PC-3 (cell line): ENCODE results near the gene OLFM3. TPM values are rescaled to one million over a fixed set of nuclear protein-coding genes. Genes with fewer than 3 reads are reported as not detected.
A peak's percentile ranks its signal among the peaks of the same experiment; 100 is the strongest.

ENCODE experiments used
- ATAC-seq: fragments of 200-7000 bp; cut with Tn5 transposase; 2 replicates; pipeline ENCODE4 v1.9.1; 2020; ENCODE audit warnings: mild to moderate bottlenecking, moderate library complexity
- BruUV-seq: library from RNA; stranded (reverse); fragments of 400-500 nt; replicated peaks from 2 replicates; lab custom pipeline; 2021; lab: Mats Ljungman, UMichigan
- CTCF ChIA-PET: fragments of 300-600 bp; sonication (Branson Sonifier 250); formaldehyde crosslinking; loops from one replicate; lab custom pipeline; 2022; ENCODE audit warnings: antibody characterized with exemption; lab: Charles Lee
- POLR2A ChIA-PET: fragments of 300-600 bp; sonication (Branson Sonifier 250); formaldehyde crosslinking; loops from one replicate; lab custom pipeline; 2022; ENCODE audit warnings: antibody characterized with exemption; ENCODE audit not compliant: unreplicated experiment; lab: Charles Lee
- DNase-seq: peaks from one replicate; pipeline ENCODE4 v3.0.0-alpha.2; 2015
- H2AFZ ChIP-seq: fragments of 300-600 bp; sonication (generic); 2 replicates; pipeline ENCODE4 v1.6.0; 2016; ENCODE audit warnings: antibody characterized with exemption, low read length
- H3F3A ChIP-seq: fragments of 300-600 bp; sonication (generic); one replicate; pipeline ENCODE4 v1.6.0; 2017; ENCODE audit warnings: antibody characterized with exemption, low read length, control low read depth, mild to moderate bottlenecking; ENCODE audit not compliant: unreplicated experiment
- H3K27ac ChIP-seq: fragments of 300-600 bp; sonication (generic); 2 replicates; pipeline ENCODE4 v1.5.1; 2016; ENCODE audit warnings: mild to moderate bottlenecking, low read length
- H3K27me3 ChIP-seq: fragments of 300-600 bp; sonication (generic); 2 replicates; pipeline ENCODE4 v1.6.1; 2016; ENCODE audit warnings: low read length, mixed read lengths
- H3K36me3 ChIP-seq: fragments of 300-600 bp; sonication (generic); 2 replicates; pipeline ENCODE4 v1.6.1; 2016; ENCODE audit warnings: low read depth, mixed run types, low read length, mixed read lengths
- H3K4me1 ChIP-seq: fragments of 300-600 bp; sonication (generic); 2 replicates; pipeline ENCODE4 v1.5.1; 2016; ENCODE audit warnings: low read length; ENCODE audit not compliant: insufficient read depth
- H3K4me2 ChIP-seq: fragments of 300-600 bp; sonication (generic); 2 replicates; pipeline ENCODE4 v1.6.0; 2016; ENCODE audit warnings: low read length
- H3K4me3 ChIP-seq: fragments of 300-600 bp; sonication (generic); 2 replicates; pipeline ENCODE4 v1.5.1; 2016; ENCODE audit warnings: mild to moderate bottlenecking, low read length, mixed read lengths
- H3K79me2 ChIP-seq: fragments of 300-600 bp; sonication (generic); 2 replicates; pipeline ENCODE4 v1.6.1; 2017; ENCODE audit warnings: low read length, mixed read lengths
- H3K9ac ChIP-seq: fragments of 300-600 bp; sonication (generic); 2 replicates; pipeline ENCODE4 v1.6.0; 2016; ENCODE audit warnings: mild to moderate bottlenecking, low read length
- H3K9me2 ChIP-seq: fragments of 300-600 bp; sonication (generic); replicated peaks from 2 replicates; pipeline ENCODE4 v1.6.1; 2016; ENCODE audit warnings: mixed run types, low read length, mixed read lengths
- H3K9me3 ChIP-seq: fragments of 300-600 bp; sonication (generic); 2 replicates; pipeline ENCODE4 v1.6.1; 2016; ENCODE audit warnings: low read length, mixed read lengths
- H4K20me1 ChIP-seq: fragments of 300-600 bp; sonication (generic); 2 replicates; pipeline ENCODE4 v1.6.1; 2016; ENCODE audit warnings: low read length, mixed read lengths
- CTCF ChIP-seq: fragments of 300-600 bp; sonication (generic); conservative IDR thresholded peaks from 2 replicates; pipeline ENCODE4 v1.5.1; 2017; ENCODE audit warnings: antibody characterized with exemption, low read depth, mild to moderate bottlenecking, low read length
- EZH2 ChIP-seq: fragments of 300-600 bp; sonication (generic); IDR thresholded peaks from one replicate; pipeline ENCODE4 v1.6.1; 2017; ENCODE audit warnings: antibody characterized with exemption, mild to moderate bottlenecking, low read length; ENCODE audit not compliant: unreplicated experiment
- EZH2phosphoT487 ChIP-seq: fragments of 300-600 bp; sonication (generic); IDR thresholded peaks from 2 replicates; pipeline ENCODE4 v1.6.1; 2018; ENCODE audit warnings: mild to moderate bottlenecking, antibody characterized with exemption, low read length, borderline replicate concordance
- intact Hi-C: fragments of 100-400 bp; cut with micrococcal nuclease; formaldehyde crosslinking; loops from 2 replicates; pipeline ENCODE4 v1.9.0; 2023
- total RNA-seq: library from RNA; depleted of rRNA; stranded (reverse); fragments of >200 nt; gene quantifications from 2 replicates; pipeline ENCODE4 v1.2.3, GENCODE V29; 2014

Gene OLFM3
- total RNA-seq, 1 experiment from 2014 or later, result not detected

DNA sequence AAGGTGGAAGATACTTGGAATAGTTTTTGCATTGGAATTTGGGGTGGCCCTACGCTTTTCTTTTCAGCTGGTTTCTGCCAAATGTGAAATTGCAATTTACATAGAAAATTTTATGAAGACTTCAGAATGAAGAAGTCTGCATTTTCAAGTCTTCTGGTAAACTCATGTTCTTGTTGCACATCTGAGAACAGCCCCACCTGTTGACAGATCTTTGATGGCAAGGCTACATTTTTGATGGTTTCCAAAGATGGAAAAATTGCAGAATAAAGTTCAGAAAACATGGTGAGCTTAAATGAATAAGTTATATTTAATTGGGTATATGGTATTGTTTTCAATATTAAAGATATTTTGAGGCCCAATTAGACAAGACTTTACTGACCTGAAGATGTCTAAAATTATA is 25.4 kb downstream of the OLFM3 start:
- Histone ChIP-seq H3K4me3 (no peak overlapping the region), H3K27ac (no peak overlapping the region), H4K20me1 (no peaks in the 10 kb centered on the region), H3K9ac (no peak overlapping the region), H2AFZ (no peak overlapping the region), H3K4me1 (no peaks in the 10 kb centered on the region), H3F3A (no peaks in the 10 kb centered on the region), H3K4me2 (no peak overlapping the region), H3K9me2 (no peaks in the 10 kb centered on the region), H3K9me3 (no peaks in the 10 kb centered on the region), H3K36me3 (no peaks in the 10 kb centered on the region), H3K79me2 (no peaks in the 10 kb centered on the region), H3K27me3 (peaks cover 39% of the 10 kb centered on the region)
- DNase-seq, result peak; percentile 29
- BruUV-seq, result no TSS peak
- ATAC-seq, result no peak
- ChIA-PET CTCF (no interaction called here), POLR2A (no interaction called here)
- intact Hi-C loops, result loop anchor here (5.0 kb wide), 1 partner anchor 449 kb away; no protein-coding TSS in a partner anchor
- no peak for TF ChIP-seq EZH2
- TF ChIP-seq CTCF, result peak; percentile 56
- TF ChIP-seq EZH2phosphoT487, result no peak

- ATAC-seq (no peak), DNase-seq (no peak)
- no peak overlapping the region for H3K4me2 ChIP-seq
- no TSS peak for BruUV-seq
- no peaks in the 10 kb centered on the region for H3F3A ChIP-seq
- no peak overlapping the region for H3K9ac ChIP-seq
- no peak overlapping the region for H3K27ac ChIP-seq
- POLR2A ChIA-PET, result no interaction called here
- peaks cover 27% of the 10 kb centered on the region for H3K27me3 ChIP-seq
- H3K79me2 ChIP-seq, result no peaks in the 10 kb centered on the region
- H4K20me1 ChIP-seq, result no peaks in the 10 kb centered on the region
- intact Hi-C loops, result no loop called here
- CTCF ChIA-PET, result no interaction called here
- no peaks in the 10 kb centered on the region for H3K4me1 ChIP-seq
- no peak overlapping the region for H3K4me3 ChIP-seq
- H3K36me3 ChIP-seq, result no peaks in the 10 kb centered on the region
- TF ChIP-seq EZH2 (no peak), CTCF (no peak), EZH2phosphoT487 (no peak)
- H2AFZ ChIP-seq, result no peak overlapping the region
- no peaks in the 10 kb centered on the region for H3K9me2 ChIP-seq
- H3K9me3 ChIP-seq, result no peaks in the 10 kb centered on the region
Measured at GRCh38 chr1:101967871-101968270, 28.9 kb downstream of the OLFM3 start.

DNA sequence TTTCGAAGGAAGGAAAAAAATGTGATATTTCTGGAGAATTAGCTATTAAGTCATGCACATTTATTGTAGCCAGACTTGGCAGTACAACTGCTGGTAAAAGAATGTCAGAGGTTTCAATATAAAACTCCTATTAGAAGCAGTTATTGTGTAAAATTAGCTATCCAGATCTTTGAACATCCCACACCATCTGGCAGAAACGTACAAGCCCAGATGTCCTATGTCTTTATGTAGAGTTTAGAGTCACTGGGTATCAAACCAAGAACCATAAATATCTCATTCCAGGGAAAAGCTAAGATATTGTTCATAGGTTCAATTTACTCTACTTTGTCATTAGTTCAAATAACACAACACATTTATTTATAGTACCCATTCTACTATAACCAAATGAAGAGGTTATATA is 31.4 kb downstream of the OLFM3 start:
- H2AFZ ChIP-seq, result no peak overlapping the region
- no peaks in the 10 kb centered on the region for H3K79me2 ChIP-seq
- H3K4me3 ChIP-seq, result no peak overlapping the region
- ChIA-PET POLR2A (no interaction called here), CTCF (no interaction called here)
- ATAC-seq (no peak), DNase-seq (no peak)
- H3K9me2 ChIP-seq, result no peaks in the 10 kb centered on the region
- TF ChIP-seq EZH2, result no peak
- no peak for TF ChIP-seq CTCF
- no peak for TF ChIP-seq EZH2phosphoT487
- H3K27ac ChIP-seq, result no peak overlapping the region
- H4K20me1 ChIP-seq, result no peaks in the 10 kb centered on the region
- H3K4me2 ChIP-seq, result no peak overlapping the region
- peaks cover 37% of the 10 kb centered on the region for H3K27me3 ChIP-seq
- H3K4me1 ChIP-seq, result no peaks in the 10 kb centered on the region
- no TSS peak for BruUV-seq
- no peaks in the 10 kb centered on the region for H3K36me3 ChIP-seq
- intact Hi-C loops, result no loop called here
- H3K9ac ChIP-seq, result no peak overlapping the region
- H3F3A ChIP-seq, result no peaks in the 10 kb centered on the region
- no peaks in the 10 kb centered on the region for H3K9me3 ChIP-seq
